Body of pancreas (tissue), 4 donors: ENCODE results near the gene C19orf12. TPM values are rescaled to one million over a fixed set of nuclear protein-coding genes. Genes with fewer than 3 reads are reported as not detected.

Experiments used
- ATAC-seq: fragments of 150-250 bp; one replicate; pipeline ENCODE4 v1.9.1; 2016
- DNase-seq, 4 donors: peaks; one replicate each; pipeline ENCODE4 v3.0.0-alpha.2; 2019
- H3K27ac ChIP-seq, 4 donors: fragments of 200-600 bp; sonication (generic); 1 replicate in 3 of 4; 2 replicates in 1 of 4; pipeline versions ENCODE4 v1.5.1 to v1.6.1; 2016 to 2019; ENCODE audit warnings: mild to moderate bottlenecking in 1 of 4, mixed read lengths in 1 of 4, moderate library complexity in 1 of 4
- H3K27me3 ChIP-seq, 2 donors: fragments of 200-600 bp; sonication (generic); one replicate each; pipeline ENCODE4 v1.6.0; 2016; ENCODE audit warnings: mild to moderate bottlenecking in 1 of 2
- H3K36me3 ChIP-seq, 2 donors: fragments of 200-600 bp; sonication (generic); replicated peaks in 1 of 2; 2 replicates each; pipeline ENCODE4 v1.5.1; 2016; ENCODE audit warnings: low read depth in 2 of 2; ENCODE audit not compliant: insufficient read depth in 1 of 2
- H3K4me1 ChIP-seq: fragments of 200-600 bp; sonication (generic); one replicate; pipeline ENCODE4 v1.6.0; 2016
- H3K4me3 ChIP-seq, 2 donors: fragments of 200-600 bp; sonication (generic); 1 replicate in 1 of 2; 2 replicates in 1 of 2; pipeline ENCODE4 v1.5.1; 2016 to 2019
- H3K9me3 ChIP-seq, 3 donors: fragments of 200-600 bp; sonication (generic); 1 replicate in 2 of 3; 2 replicates in 1 of 3; pipeline ENCODE4 v1.5.1; 2016
- CTCF ChIP-seq, 7 experiments: fragments of 450-650 bp in 4 of 7; fragments of 200-600 bp in 3 of 7; sonication (generic) in 3 of 7; IDR thresholded peaks; one replicate each; pipeline ENCODE4 v1.5.1; 2016 to 2019; ENCODE audit warnings: antibody characterized with exemption in 7 of 7
- POLR2A ChIP-seq, 3 donors: fragments of 450-650 bp; IDR thresholded peaks; one replicate each; pipeline ENCODE4 v1.6.1; 2016; ENCODE audit warnings: antibody characterized with exemption in 3 of 3, mild to moderate bottlenecking in 2 of 3
- WGBS, 2 donors: methylation state at CpG; one replicate each; pipeline ENCODE4 v1.1.5; 2017; 5-methylcytosine and 5-hydroxymethylcytosine counted together
- intact Hi-C: fragments of 100-400 bp; cut with DNase I; formaldehyde crosslinking; loops from one replicate; pipeline ENCODE4 v1.15.1; 2023
- total RNA-seq, 2 donors: library from RNA; depleted of rRNA; stranded (reverse); fragments of >200 nt; gene quantifications; one replicate each; pipeline ENCODE4 v1.1.0, GENCODE V29; 2016

C19orf12 gene
- total RNA-seq, 2 donors from 2014 or later = 18.2 to 23.7 TPM

- 52 to 59% methylated on average over 7 of the region's 7 CpGs for WGBS, 2 donors
- intact Hi-C loops = no loop called here
Observed at GRCh38 chr19:29650772-29651387, 64.2 kb downstream of the C19orf12 start.

More at GRCh38 chr19:29650772-29651387, 64.2 kb downstream of the C19orf12 start:
- Histone ChIP-seq H3K36me3 (no peaks in the 10 kb centered on the region), H3K4me3 (no peak overlapping the region), H3K4me1 (peaks cover 7% of the 10 kb centered on the region), H3K27me3 (no peaks in the 10 kb centered on the region), H3K27ac (no peak overlapping the region), H3K9me3 (no peaks in the 10 kb centered on the region)
- TF ChIP-seq POLR2A (IDR thresholded peaks at IDR 0.05) (no peak), CTCF (IDR thresholded peaks at IDR 0.05) (no peak)
- ATAC-seq (no peak), DNase-seq (no peak)

Other genes with a start within 250 kb of the C19orf12 start
- gene VSTM2B, start 189.3 kb downstream of the C19orf12 start, total RNA-seq = not detected
- 10 to 100 TPM; 12.2 to 51.6 TPM for gene POP4, start 109.0 kb downstream of the C19orf12 start, total RNA-seq
- 10 to 100 TPM; 13.5 to 16.5 TPM for gene PLEKHF1, start 49.8 kb downstream of the C19orf12 start, total RNA-seq
- not detected for gene CCNE1, start 96.7 kb upstream of the C19orf12 start, total RNA-seq
- 10 to 100 TPM; 38.2 to 60.7 TPM for gene URI1, start 227.0 kb upstream of the C19orf12 start, total RNA-seq